Measurements from ENCODE around the gene CBLL1.

GRCh38 chr7:107696330-107696946 is 47.5 kb upstream of the CBLL1 start:
- no peak for TF ChIP-seq CTCF (IDR thresholded peaks at IDR 0.05)
- no peak for TF ChIP-seq SP1 (CRISPR knock-in tag; conservative IDR thresholded peaks at IDR 0.05)
- TF ChIP-seq ZNF281 (CRISPR knock-in tag; IDR thresholded peaks at IDR 0.05), result no peak
- TF ChIP-seq KAT7 (CRISPR knock-in tag; IDR thresholded peaks at IDR 0.05; ENCODE audit: borderline replicate concordance), result no peak

Measured in WTC11 (cell line).